K562 (cell line): Measurements from ENCODE around the gene INHBE. TPM values are rescaled to one million over a fixed set of nuclear protein-coding genes. Genes with fewer than 3 reads are reported as not detected.
"Not testable (repeated sequence)": the region's sequence is repeated elsewhere in the genome, so short reads cannot be mapped to it uniquely, and the experiment has no call there.

Source experiments
- ATAC-seq: fragments of 200-7000 bp; cut with Tn5 transposase; 3 replicates; pipeline ENCODE4 v1.9.1; 2020; ENCODE audit warnings: moderate library complexity
- BruUV-seq: library from RNA; stranded (reverse); fragments of 400-500 nt; replicated peaks from 2 replicates; lab custom pipeline; 2021; lab: Mats Ljungman, UMichigan
- CTCF ChIA-PET: fragments of 300-600 bp; formaldehyde crosslinking; extraction: SDS; loops from one replicate; lab custom pipeline; 2021; ENCODE audit warnings: low intra/inter-chr PET ratio; lab: Yijun Ruan, JAX
- POLR2A ChIA-PET: fragments of 300-600, 350-650 bp; sonication (Branson Sonifier 250); formaldehyde crosslinking; extraction: SDS; loops from one replicate; lab custom pipeline; 2021; ENCODE audit warnings: antibody characterized with exemption, inconsistent platforms; lab: Yijun Ruan, JAX
- DNase-seq, 4 experiments: peaks; one replicate each; pipeline versions ENCODE4 v3.0.0 to v3.0.0-alpha.2; 2011 to 2018; ENCODE audit warnings: low spot score in 3 of 4, mixed read lengths in 3 of 4; ENCODE audit errors: extremely low read depth in 1 of 4
- FAIRE-seq: peaks from 2 replicates; lab custom pipeline; 2011; peaks lifted over from hg19 to GRCh38; lab: Jason Lieb, UNC
- H2AFZ ChIP-seq: 2 replicates; pipeline ENCODE4 v1.6.0; 2011; ENCODE audit warnings: low read depth, low read length, control low read depth, inconsistent platforms
- H3K27ac ChIP-seq: fragments of 200-600 bp; 3 replicates; pipeline ENCODE4 v1.8.0; 2011; ENCODE audit warnings: low read depth, mild to moderate bottlenecking, control low read depth, inconsistent platforms, low read length, moderate library complexity, mixed read lengths; ENCODE audit errors: extremely low read depth
- H3K27me3 ChIP-seq, 2 experiments: fragments of 300-600 bp in 1 of 2; 2 replicates in 1 of 2; 3 replicates in 1 of 2; pipeline versions ENCODE4 v1.6.0 to v1.8.0; 2011; ENCODE audit warnings: inconsistent platforms in 2 of 2, low read length in 2 of 2, mild to moderate bottlenecking in 1 of 2, mixed read lengths in 1 of 2, moderate library complexity in 1 of 2; ENCODE audit not compliant: control insufficient read depth in 2 of 2, insufficient read depth in 2 of 2
- H3K36me3 ChIP-seq: fragments of 300-600 bp; 3 replicates; pipeline ENCODE4 v1.8.0; 2011; ENCODE audit warnings: mild to moderate bottlenecking, low read length, inconsistent platforms; ENCODE audit not compliant: control insufficient read depth, insufficient read depth
- H3K4me1 ChIP-seq, 2 experiments: fragments of 200-600 bp in 1 of 2; replicated peaks in 1 of 2; 2 replicates in 1 of 2; 3 replicates in 1 of 2; pipeline versions ENCODE4 v1.5.1 to v1.8.0; 2011; ENCODE audit warnings: inconsistent platforms in 2 of 2, low read length in 2 of 2, mild to moderate bottlenecking in 1 of 2, mixed read lengths in 1 of 2, moderate library complexity in 1 of 2; ENCODE audit not compliant: control insufficient read depth in 2 of 2, insufficient read depth in 2 of 2
- H3K4me2 ChIP-seq: 2 replicates; pipeline ENCODE4 v1.6.1; 2011; ENCODE audit warnings: low read length, control low read depth, inconsistent platforms, mixed read lengths; ENCODE audit not compliant: insufficient read depth
- H3K4me3 ChIP-seq: fragments of 200-600 bp; sonication (generic), shearing (Covaris generic); 2 replicates; pipeline ENCODE4 v1.5.1; 2016; ENCODE audit warnings: control low read depth, inconsistent platforms
- H3K79me2 ChIP-seq: fragments of 200-600 bp; 3 replicates; pipeline ENCODE4 v1.8.0; 2011; ENCODE audit warnings: low read length, inconsistent platforms; ENCODE audit not compliant: control insufficient read depth, insufficient read depth
- H3K9ac ChIP-seq, 2 experiments: 2 replicates each; pipeline versions ENCODE4 v1.6.0 to v1.6.1; 2011; ENCODE audit warnings: low read depth in 2 of 2, low read length in 2 of 2, control low read depth in 1 of 2, inconsistent platforms in 1 of 2, mild to moderate bottlenecking in 1 of 2, mixed read lengths in 1 of 2; ENCODE audit not compliant: insufficient read depth in 1 of 2
- H3K9me1 ChIP-seq: one replicate; pipeline ENCODE4 v1.6.0; 2011; ENCODE audit warnings: inconsistent platforms, mild to moderate bottlenecking, low read length, moderate library complexity; ENCODE audit not compliant: control insufficient read depth, insufficient read depth
- H3K9me3 ChIP-seq: replicated peaks from 2 replicates; pipeline ENCODE4 v1.5.1; 2011; ENCODE audit warnings: low read depth, low read length, inconsistent platforms; ENCODE audit not compliant: control insufficient read depth, insufficient read depth
- H4K20me1 ChIP-seq: replicated peaks from 2 replicates; pipeline ENCODE4 v1.6.1; 2011; ENCODE audit warnings: low read length, inconsistent platforms, mixed read lengths; ENCODE audit not compliant: control insufficient read depth, insufficient read depth
- ZNF384 ChIP-seq: IDR thresholded peaks from 2 replicates; pipeline ENCODE4 v1.6.1; 2012; ENCODE audit warnings: low read depth, low read length, improper control_type of control experiment
- WGBS: fragments of 100-300 bp; shearing (Covaris generic); methylation state at CpG from one replicate; pipeline ENCODE4 v1.1.6; 2016; ENCODE audit warnings: low coverage, mixed read lengths; ENCODE audit not compliant: insufficient coverage; ENCODE audit errors: missing lambda C conversion rate; 5-methylcytosine and 5-hydroxymethylcytosine counted together
- in situ Hi-C: fragments of 300-500 bp; cut with MboI; formaldehyde crosslinking; loops from 4 replicates; pipeline ENCODE4 v1.15.0; 2018; ENCODE audit warnings: inconsistent platforms, mixed read lengths
- intact Hi-C: fragments of 100-400 bp; cut with micrococcal nuclease; formaldehyde crosslinking; loops from 2 replicates; pipeline ENCODE4 v1.14.2; 2022
- polyA plus RNA-seq, 8 experiments: library from polyadenylated mRNA; depleted of rRNA in 4 of 8; stranded (reverse) in 5 of 8; unstranded in 3 of 8; fragments of >200 nt; fragmentation: Nextera tagmentation in 2 of 8; fragmentation: Illumina TruSeq in 1 of 8; extraction: Ambion mirVana in 2 of 8; extraction: Trizol in 1 of 8; gene quantifications; 2 replicates each; pipeline versions ENCODE4 v1.2.1 to v1.2.3, GENCODE V29; 2011 to 2014; ENCODE audit warnings: inconsistent platforms in 1 of 8, missing spikeins in 1 of 8
- total RNA-seq, 7 experiments: library from RNA; depleted of rRNA in 6 of 7; stranded (reverse); fragments of >200 nt in 6 of 7; fragmentation: Illumina TruSeq in 2 of 7; extraction: Trizol in 2 of 7; gene quantifications; 2 replicates each; pipeline versions ENCODE4 v1.2.1 to v1.2.3, GENCODE V29; 2011 to 2021; ENCODE audit warnings: low replicate concordance in 1 of 7
- TF ChIP-seq, protein P1 (sequence below): fragments of 450-650 bp; IDR thresholded peaks from 2 replicates; pipeline ENCODE4 v1.6.1; 2018; ENCODE audit not compliant: partially characterized antibody

Gene INHBE
- total and polyA plus RNA-seq, 9 of the 15 experiments (the other 6 are each of a cell fraction or from before 2014, with no cell fraction given) = 0.94 to 9.9 (median 7.3) TPM

DNA sequence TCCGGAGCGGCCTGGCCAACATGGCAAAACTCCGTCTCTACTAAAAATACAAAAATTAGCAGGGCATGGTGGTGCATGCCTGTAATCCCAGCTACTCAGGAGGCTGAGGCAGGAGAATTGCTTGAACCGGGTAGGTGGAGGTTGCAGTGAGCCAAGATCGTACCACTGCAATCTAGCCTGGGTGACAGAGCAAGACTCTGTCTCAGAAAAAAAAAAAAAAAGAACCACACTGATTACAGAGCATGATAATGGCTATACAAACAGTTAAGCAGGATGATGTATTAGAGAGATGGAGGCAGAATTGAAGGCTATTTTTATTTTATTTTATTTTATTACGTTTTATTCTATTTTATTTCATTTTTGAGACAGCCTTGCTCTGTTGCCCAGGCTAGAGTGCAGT is 10.8 kb upstream of the INHBE start:
- TF ChIP-seq, protein P1, sequence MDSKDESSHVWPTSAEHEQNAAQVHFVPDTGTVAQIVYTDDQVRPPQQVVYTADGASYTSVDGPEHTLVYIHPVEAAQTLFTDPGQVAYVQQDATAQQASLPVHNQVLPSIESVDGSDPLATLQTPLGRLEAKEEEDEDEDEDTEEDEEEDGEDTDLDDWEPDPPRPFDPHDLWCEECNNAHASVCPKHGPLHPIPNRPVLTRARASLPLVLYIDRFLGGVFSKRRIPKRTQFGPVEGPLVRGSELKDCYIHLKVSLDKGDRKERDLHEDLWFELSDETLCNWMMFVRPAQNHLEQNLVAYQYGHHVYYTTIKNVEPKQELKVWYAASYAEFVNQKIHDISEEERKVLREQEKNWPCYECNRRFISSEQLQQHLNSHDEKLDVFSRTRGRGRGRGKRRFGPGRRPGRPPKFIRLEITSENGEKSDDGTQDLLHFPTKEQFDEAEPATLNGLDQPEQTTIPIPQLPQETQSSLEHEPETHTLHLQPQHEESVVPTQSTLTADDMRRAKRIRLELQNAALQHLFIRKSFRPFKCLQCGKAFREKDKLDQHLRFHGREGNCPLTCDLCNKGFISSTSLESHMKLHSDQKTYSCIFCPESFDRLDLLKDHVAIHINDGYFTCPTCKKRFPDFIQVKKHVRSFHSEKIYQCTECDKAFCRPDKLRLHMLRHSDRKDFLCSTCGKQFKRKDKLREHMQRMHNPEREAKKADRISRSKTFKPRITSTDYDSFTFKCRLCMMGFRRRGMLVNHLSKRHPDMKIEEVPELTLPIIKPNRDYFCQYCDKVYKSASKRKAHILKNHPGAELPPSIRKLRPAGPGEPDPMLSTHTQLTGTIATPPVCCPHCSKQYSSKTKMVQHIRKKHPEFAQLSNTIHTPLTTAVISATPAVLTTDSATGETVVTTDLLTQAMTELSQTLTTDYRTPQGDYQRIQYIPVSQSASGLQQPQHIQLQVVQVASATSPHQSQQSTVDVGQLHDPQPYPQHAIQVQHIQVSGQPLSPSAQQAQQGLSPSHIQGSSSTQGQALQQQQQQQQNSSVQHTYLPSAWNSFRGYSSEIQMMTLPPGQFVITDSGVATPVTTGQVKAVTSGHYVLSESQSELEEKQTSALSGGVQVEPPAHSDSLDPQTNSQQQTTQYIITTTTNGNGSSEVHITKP = peak; percentile 61
- TF ChIP-seq ZNF384 = peak; percentile 76; the same call in 1 of the 2 replicates
- intact Hi-C loops, DNase-seq, H3K36me3 ChIP-seq, H2AFZ ChIP-seq, H3K9me3 ChIP-seq, H3K27ac ChIP-seq, H3K9me1 ChIP-seq, in situ Hi-C loops, H4K20me1 ChIP-seq, FAIRE-seq, BruUV-seq, H3K4me3 ChIP-seq, CTCF ChIA-PET, H3K4me1 ChIP-seq, H3K27me3 ChIP-seq, H3K9ac ChIP-seq, H3K4me2 ChIP-seq, H3K79me2 ChIP-seq: not testable (repeated sequence)
- peak; percentile 38; the same call in 2 of the 3 replicates for ATAC-seq
- POLR2A ChIA-PET = interaction anchor here (0.6 to 2.1 kb wide), 5 partner anchors 10 to 15 kb away, joined by 3 to 6 read pairs (median 4); partner anchors contain the start of gene INHBE
- 4% methylated on average over 2 of the region's 6 CpGs for WGBS
